ENCODE measurements around the gene S100A10.

Gene S100A10

DNA sequence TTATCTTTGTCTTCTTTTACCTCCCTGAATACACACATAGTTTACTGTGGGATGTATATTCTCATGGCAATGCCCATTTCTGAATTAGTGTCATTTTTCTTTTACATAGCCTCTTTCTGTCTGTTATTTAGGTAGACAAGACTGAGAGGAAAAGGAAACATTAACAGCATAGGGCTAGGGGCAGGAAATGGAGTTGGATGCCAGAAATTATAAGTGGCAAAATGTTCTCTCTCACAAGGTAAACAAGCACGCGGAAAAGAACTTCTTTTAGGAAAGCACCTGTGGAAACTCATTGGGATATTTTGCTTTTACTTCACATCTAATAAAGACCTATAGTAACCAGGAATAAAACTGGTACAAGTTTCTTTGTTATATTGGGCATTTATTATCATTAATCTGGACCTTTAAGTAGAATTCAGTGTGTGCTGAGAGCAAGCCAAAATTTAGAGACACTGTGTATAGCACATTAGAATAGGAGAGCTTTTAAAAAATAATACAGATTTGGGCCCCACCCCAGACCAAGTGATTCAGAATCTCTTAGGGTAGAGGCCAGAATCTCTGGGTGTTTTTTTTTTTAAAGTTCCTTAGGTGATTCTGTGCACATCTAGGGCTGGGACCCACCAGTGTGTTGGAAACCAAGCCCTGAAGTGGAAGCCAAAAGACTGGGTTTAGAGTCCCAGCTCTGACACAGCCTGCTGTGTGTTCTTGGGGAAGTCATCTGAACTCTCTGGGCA, 32.7 kb downstream of the S100A10 start:
- DNase-seq, result no peak

GRCh38 chr1:151958959-151959358, 34.7 kb downstream of the S100A10 start:
- no peak for DNase-seq

DNA sequence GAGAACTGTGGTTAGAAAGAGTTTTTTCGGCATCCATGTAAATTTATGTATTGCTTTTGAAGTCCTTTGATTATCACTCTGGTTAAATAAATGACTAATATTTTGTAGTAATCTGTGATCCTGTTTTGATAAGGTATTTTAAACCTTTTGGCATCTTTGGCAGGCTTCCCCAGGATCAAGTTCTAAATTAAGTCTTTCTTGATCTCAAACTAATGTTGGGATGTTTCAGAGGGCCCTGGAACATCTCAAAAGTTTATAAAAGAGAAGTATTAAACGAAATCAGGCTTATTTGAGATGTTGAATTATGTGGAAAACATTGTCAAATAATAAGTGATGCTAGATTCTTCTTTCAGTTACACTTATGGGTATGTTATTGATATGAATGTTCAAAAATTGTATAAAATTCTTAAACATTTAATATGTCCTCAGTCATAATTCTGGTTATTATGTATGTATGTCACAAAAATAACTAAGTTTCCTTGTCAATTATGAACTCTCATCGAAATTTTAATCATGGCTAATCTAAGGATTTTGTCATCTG, 36.6 kb downstream of the S100A10 start:
- no peak for DNase-seq

GRCh38 chr1:151953409-151954094, 40.1 kb downstream of the S100A10 start:
- no peak for DNase-seq

- no peak for DNase-seq
Measured at GRCh38 chr1:151952811-151953210, 40.8 kb downstream of the S100A10 start.

- DNase-seq, result no peak
Measured at GRCh38 chr1:151949371-151950193, 44.1 kb downstream of the S100A10 start.

DNA sequence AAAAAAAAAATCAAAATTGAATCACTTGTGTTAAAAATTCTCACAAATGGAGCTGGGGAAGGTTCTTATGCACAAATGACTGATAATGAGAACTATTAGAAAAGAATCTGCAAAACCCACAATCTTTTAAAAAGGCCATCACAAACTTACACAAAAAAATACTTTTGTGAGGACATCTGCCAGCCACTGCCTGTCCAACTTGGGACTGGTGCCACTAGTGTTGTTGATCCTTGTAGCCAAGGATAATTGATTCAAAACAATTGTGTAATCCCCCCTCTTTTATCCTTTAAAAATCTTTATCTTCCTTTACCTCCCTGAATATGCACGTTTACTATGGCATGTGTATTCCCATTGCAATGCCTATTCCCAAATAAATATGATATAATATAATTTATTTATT, 45.2 kb downstream of the S100A10 start:
- DNase-seq, result no peak

DNA sequence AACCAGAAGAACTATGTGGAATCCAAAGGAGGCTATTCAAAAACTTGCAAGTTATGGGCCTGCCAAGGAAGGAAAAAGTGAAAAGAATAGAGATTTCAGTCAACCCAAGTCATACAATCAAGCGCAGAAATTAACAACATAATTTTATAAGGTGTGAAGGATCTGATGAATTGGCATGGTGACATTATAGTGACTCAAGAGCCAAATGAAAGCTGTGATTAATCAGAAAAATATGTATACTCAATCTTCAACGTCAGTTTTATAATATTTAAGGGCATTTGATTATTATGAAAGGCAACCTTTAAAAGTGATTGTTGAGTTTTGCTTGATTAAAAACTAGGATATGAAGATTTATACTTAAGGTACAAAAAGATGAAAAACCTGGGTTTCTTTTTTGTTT, 46.5 kb downstream of the S100A10 start:
- no peak for DNase-seq

DNA sequence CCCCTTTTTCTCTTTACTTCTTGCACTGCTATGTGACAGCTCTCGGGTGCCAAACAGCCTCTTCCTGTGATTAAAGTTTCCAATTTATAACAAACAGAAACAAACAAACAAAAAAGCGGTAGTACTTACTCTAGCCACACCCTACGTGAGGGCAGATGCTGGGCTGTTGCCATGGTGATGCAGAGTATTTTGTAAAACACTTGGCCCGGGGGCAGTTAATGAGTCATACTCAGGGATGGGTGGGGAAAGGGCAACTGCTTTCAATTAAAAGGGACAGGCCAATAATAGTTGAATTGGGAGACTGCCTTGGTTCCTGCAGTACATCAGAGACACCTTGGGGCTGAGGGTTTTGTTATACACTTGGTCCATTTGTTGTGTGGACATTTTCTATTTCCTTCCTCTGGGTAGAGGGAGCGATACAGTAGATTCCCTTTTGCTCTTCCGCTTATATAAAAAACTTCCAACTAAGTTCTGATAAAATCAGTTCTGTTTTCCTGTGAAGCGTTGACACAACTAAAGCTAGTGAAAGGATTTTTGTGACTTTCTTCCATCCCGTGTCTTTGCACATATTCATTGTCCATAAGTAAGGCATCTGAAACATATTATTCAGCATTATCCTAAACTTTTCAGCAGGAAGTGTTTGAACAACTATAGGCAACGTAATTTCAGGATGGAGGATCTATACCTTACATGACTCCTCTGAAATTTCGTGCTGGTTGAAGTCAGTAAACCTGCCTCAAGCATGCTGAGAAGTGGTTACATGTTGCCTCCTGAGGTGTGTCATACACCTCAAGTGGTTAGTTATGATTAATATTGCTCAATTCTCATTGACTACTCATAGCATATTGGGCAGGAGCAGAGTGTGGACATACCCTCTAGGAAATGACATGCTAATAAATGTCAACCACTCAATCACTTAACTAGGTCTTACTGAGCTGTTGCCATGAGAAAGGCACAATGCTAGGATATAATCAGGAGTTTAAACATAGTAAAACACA, 47.6 kb downstream of the S100A10 start:
- no peak for DNase-seq

- DNase-seq, result no peak
Measured at GRCh38 chr1:151944857-151945575, 48.6 kb downstream of the S100A10 start.

- DNase-seq, result no peak
Measured at GRCh38 chr1:151944126-151944856, 49.4 kb downstream of the S100A10 start.

GRCh38 chr1:151943591-151943990, 50.1 kb downstream of the S100A10 start:
- no peak for DNase-seq

DNA sequence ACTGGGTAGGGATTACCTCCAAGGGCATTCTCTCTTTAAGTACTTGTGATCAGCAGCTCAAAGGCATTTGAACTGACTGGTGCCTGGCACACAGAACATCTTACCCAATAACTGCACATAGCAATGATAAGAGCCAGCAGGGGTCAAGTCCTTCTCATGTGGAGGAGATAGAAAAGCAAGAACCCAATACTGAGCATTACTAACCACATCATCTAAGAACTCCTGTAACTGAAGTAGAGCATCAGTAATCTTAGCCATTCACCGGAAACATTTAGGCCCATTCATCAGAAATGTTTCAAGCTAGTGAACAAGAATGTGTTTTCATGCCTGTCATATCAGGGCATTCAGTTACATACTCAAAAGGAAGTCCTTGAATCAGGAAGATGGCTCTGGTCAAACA, 50.8 kb downstream of the S100A10 start:
- DNase-seq, result no peak

DNA sequence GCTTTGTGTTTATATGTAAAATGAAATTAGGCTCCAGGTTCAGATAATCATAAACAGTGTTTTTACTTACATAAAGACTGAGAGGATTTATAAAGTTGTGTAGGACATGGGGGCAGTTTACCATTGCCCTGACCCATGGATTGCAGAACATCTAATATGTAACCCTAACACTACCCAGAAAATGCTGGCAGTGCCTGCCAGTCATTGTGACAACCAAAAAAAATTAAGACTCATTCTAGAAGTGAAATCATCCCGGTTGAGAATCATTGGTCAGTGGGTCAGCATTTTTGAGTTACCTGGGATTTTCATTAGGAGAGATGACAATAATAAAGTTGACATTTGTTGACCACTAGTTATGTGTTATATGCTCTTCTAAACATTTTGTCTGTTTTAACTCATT, 53.1 kb downstream of the S100A10 start:
- DNase-seq, result no peak

- DNase-seq, result no peak
Measured at GRCh38 chr1:151939779-151940178, 53.9 kb downstream of the S100A10 start.

GRCh38 chr1:151939141-151939540, 54.5 kb downstream of the S100A10 start:
- no peak for DNase-seq

GRCh38 chr1:151936653-151937052, 57.0 kb downstream of the S100A10 start:
- peak; percentile 15 for DNase-seq

DNA sequence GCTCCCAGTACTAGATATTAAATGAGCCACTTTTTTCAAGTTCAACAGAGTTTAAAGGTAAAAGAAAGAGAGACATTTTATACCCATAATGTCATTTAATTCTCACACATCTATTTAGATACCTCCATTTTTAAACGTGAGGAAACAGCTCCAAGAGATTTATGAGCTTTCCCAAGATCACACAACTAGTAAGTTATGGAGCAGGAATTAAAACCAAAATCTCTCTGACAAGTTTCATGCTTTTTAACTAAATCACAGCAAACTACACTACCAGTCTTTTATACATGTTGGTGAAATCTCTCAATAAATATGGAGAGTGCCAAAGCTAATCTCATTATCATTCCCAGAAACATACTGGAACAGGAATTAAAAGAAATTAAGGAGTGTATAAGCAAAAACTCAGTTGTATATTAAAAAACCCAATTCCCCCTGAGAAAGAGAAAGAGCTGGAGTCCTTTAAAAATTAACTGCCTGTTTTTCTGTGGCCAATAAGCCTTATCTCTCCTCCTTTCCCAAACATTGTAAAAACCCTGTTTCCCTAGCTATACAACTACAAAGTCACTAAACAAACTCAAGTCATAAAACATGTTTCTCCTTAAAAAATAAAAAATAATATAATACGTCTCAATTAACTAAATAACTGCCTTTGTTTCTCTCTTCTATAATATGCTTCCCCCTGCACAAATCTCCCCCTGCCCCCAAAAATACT, 57.6 kb downstream of the S100A10 start:
- no peak for DNase-seq

- no peak for DNase-seq
Measured at GRCh38 chr1:151935154-151935553, 58.5 kb downstream of the S100A10 start.

DNA sequence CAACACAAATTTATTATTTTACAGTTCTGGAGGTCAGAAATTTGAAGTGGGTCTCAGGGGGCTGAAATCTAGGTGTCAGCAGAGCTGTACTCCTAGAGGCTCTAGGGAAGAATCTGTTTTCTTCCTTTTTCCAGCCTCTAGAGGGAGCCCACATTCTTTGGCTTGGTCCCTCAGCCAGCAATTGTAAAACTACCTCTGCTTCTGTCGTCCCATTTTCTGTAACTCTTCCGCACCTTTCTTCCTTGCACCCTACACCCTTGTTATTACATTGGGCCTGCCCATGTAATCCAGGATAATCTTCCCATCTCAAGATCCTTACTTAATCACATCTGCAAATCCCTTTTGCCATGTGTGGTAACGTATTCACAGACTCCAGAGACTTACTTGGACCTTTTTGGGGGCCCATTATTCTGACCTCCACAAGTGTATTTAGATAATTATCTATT, 59.6 kb downstream of the S100A10 start:
- peak; percentile 63 for DNase-seq
